HUES6 (cell line): ENCODE measurements around the gene MKRN2OS.

Experiments used
- H3K27ac ChIP-seq: 2 replicates; pipeline ENCODE4 v1.7.0; 2013; ENCODE audit warnings: low read depth, mild to moderate bottlenecking, low read length, inconsistent platforms
- H3K27me3 ChIP-seq: 2 replicates; pipeline ENCODE4 v1.6.1; 2013; ENCODE audit warnings: low read length; ENCODE audit not compliant: control insufficient read depth, insufficient read depth
- H3K36me3 ChIP-seq: 2 replicates; pipeline ENCODE4 v1.6.1; 2013; ENCODE audit warnings: low read length; ENCODE audit not compliant: control insufficient read depth, insufficient read depth
- H3K4me1 ChIP-seq: 2 replicates; pipeline ENCODE4 v1.6.1; 2013; ENCODE audit warnings: low read length; ENCODE audit not compliant: control insufficient read depth, insufficient read depth
- H3K4me3 ChIP-seq: 2 replicates; pipeline ENCODE4 v1.5.1; 2013; ENCODE audit warnings: low read depth, low read length
- H3K9ac ChIP-seq: one replicate; pipeline ENCODE4 v1.6.1; 2013; ENCODE audit warnings: mild to moderate bottlenecking, low read length
- H3K9me3 ChIP-seq: 2 replicates; pipeline ENCODE4 v1.6.1; 2013; ENCODE audit warnings: low read depth, low read length; ENCODE audit not compliant: control insufficient read depth, insufficient read depth

The MKRN2OS gene

DNA sequence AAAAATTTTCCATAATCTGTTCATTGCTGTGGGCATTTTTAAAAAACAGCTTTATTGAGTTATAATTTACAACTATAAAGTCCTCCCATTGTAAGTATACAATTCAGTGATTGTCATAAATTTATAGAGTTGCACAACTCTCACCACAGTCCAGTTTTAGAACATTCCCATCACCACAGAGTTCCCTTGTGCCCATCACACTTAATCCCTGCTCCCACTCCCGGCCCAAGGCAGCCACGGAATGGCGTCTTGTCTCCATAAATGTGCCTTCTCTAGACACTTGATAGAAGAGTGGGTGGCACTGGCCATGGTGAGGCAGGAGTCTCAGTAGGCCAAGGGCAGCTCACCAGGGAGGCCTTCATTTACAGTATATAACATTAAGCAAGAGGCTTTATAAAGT, 54.8 kb downstream of the MKRN2OS start:
- Histone ChIP-seq H3K36me3 (peaks cover 62% of the 10 kb centered on the region), H3K9me3 (no peaks in the 10 kb centered on the region), H3K27ac (no peak overlapping the region), H3K4me3 (no peak overlapping the region), H3K4me1 (no peaks in the 10 kb centered on the region), H3K9ac (no peak overlapping the region), H3K27me3 (no peaks in the 10 kb centered on the region)

DNA sequence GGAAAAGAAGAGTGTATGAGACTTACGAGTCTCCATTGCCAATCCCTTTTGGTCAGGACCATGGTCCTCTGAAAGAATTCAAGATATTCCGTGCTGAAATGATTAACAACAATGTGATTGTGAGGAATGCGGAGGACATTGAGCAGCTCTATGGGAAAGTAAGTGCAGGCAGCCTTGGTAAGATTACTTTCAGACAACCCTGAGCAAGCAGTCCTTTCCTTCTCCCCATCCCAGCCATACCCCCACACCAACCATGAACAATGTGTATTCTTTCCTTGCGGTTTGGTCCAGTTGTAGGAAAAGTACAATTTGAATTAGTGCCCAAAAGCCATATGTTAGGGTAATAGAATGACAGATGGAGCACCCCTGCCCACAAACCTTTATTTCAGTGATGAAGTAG, 55.5 kb downstream of the MKRN2OS start:
- Histone ChIP-seq H3K27ac (no peak overlapping the region), H3K36me3 (peaks cover 62% of the 10 kb centered on the region), H3K9me3 (no peaks in the 10 kb centered on the region), H3K27me3 (no peaks in the 10 kb centered on the region), H3K4me3 (no peak overlapping the region), H3K4me1 (no peaks in the 10 kb centered on the region), H3K9ac (no peak overlapping the region)
